Gastroesophageal sphincter (tissue), 3 donors: ENCODE measurements around the gene ULK3.

ENCODE experiments used
- EP300 ChIP-seq: sonication (generic); formaldehyde crosslinking; IDR thresholded peaks from one replicate; pipeline ENCODE4 v1.6.1; 2017; ENCODE audit warnings: antibody characterized with exemption, mild to moderate bottlenecking
- POLR2A ChIP-seq, 2 donors: fragments of 450-650 bp; IDR thresholded peaks; one replicate each; pipeline ENCODE4 v1.6.1; 2017; ENCODE audit warnings: antibody characterized with exemption in 2 of 2, mild to moderate bottlenecking in 2 of 2, moderate library complexity in 1 of 2
- POLR2AphosphoS5 ChIP-seq: sonication (generic); formaldehyde crosslinking; IDR thresholded peaks from one replicate; pipeline ENCODE4 v1.6.1; 2017; ENCODE audit warnings: antibody characterized with exemption
- TF ChIP-seq, protein P1 (sequence below), 4 experiments: fragments of 200-600 bp in 2 of 4; fragments of 450-650 bp in 2 of 4; sonication (generic) in 1 of 4; IDR thresholded peaks; one replicate each; pipeline ENCODE4 v1.5.1; 2017 to 2019; ENCODE audit warnings: antibody characterized with exemption in 4 of 4, mild to moderate bottlenecking in 2 of 4, moderate library complexity in 2 of 4

DNA sequence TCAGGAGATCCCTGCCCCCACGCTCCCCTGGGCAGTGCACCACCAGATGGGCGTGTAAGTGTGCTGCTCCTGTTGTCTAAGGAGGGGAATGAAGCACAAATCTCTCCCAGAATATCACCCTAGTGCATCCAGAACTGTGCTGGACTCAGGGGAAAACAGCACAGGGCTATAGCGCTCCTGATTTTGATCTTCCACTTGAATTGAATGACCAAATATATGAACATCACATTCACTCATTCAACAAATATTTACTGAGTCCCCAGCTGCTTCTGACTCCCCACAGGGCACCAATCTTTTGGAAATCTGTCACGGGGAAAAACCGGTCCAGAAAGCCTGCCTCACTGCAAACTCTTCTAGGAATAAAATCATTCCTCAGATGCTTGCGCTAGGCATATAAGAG lies 14.1 kb downstream of the ULK3 start:
- TF ChIP-seq, protein P1, sequence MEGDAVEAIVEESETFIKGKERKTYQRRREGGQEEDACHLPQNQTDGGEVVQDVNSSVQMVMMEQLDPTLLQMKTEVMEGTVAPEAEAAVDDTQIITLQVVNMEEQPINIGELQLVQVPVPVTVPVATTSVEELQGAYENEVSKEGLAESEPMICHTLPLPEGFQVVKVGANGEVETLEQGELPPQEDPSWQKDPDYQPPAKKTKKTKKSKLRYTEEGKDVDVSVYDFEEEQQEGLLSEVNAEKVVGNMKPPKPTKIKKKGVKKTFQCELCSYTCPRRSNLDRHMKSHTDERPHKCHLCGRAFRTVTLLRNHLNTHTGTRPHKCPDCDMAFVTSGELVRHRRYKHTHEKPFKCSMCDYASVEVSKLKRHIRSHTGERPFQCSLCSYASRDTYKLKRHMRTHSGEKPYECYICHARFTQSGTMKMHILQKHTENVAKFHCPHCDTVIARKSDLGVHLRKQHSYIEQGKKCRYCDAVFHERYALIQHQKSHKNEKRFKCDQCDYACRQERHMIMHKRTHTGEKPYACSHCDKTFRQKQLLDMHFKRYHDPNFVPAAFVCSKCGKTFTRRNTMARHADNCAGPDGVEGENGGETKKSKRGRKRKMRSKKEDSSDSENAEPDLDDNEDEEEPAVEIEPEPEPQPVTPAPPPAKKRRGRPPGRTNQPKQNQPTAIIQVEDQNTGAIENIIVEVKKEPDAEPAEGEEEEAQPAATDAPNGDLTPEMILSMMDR (IDR thresholded peaks at IDR 0.05): no peak
- TF ChIP-seq EP300 (no peak), POLR2A (IDR thresholded peaks at IDR 0.05) (no peak), POLR2AphosphoS5 (no peak)
